Skeletal muscle satellite cell (primary cell): ENCODE data around the gene SCGB1D4. TPM values are rescaled to one million over a fixed set of nuclear protein-coding genes. Genes with fewer than 3 reads are reported as not detected.
A peak's percentile ranks its signal among the peaks of the same experiment; 100 is the strongest.
"Not testable (repeated sequence)": the region's sequence is repeated elsewhere in the genome, so short reads cannot be mapped to it uniquely, and the experiment has no call there.

ENCODE experiments used
- H3K27me3 ChIP-seq: 2 replicates; pipeline ENCODE4 v1.7.0; 2013; ENCODE audit warnings: low read length; ENCODE audit not compliant: control insufficient read depth, insufficient read depth
- H3K36me3 ChIP-seq: 2 replicates; pipeline ENCODE4 v1.7.0; 2013; ENCODE audit warnings: mild to moderate bottlenecking, control low read depth, low read length; ENCODE audit not compliant: insufficient read depth
- H3K4me1 ChIP-seq: 2 replicates; pipeline ENCODE4 v1.7.0; 2013; ENCODE audit warnings: low read length; ENCODE audit not compliant: control insufficient read depth, insufficient read depth
- H3K4me2 ChIP-seq: 2 replicates; pipeline ENCODE4 v1.7.0; 2013; ENCODE audit warnings: mild to moderate bottlenecking, low read length
- H3K4me3 ChIP-seq: 2 replicates; pipeline ENCODE4 v1.7.0; 2013; ENCODE audit warnings: low read length
- H3K9ac ChIP-seq: 2 replicates; pipeline ENCODE4 v1.7.0; 2013; ENCODE audit warnings: mild to moderate bottlenecking, low read depth, low read length, moderate library complexity
- H3K9me3 ChIP-seq: replicated peaks from 2 replicates; pipeline ENCODE4 v1.7.0; 2013; ENCODE audit warnings: mild to moderate bottlenecking, control low read depth, low read length
- total RNA-seq: library from RNA; depleted of rRNA; stranded (reverse); fragments of >200 nt; gene quantifications from 2 replicates; pipeline ENCODE4 v1.2.3, GENCODE V29; 2012; rRNA removed

SCGB1D4 gene, protein sequence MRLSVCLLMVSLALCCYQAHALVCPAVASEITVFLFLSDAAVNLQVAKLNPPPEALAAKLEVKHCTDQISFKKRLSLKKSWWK
- total RNA-seq, result not detected in 2 replicates

DNA sequence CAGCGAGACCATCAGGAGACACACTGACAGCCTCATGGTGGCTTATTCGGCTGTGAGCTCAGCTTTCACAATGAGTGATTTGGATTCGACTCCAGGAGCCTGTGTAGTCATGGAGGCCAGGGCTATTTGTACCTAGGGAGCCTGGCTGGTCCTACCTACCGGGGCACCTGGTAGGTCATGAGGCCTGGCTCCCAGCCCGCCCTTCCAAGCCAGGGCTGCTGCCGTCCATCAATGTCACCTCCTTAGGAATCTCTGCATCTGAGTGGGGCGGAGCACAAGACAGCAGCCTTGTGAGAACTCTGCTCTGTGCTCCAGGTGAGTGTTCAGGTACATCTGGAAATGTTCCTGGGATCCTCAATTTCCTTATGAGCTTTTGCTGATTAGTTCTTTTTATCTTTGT, at the start of gene SCGB1D4:
Gene SCGB1D4 (minus strand): TSS at position 101 of the 400 bp plus-strand sequence. CDS start 65 bp downstream, at position 36.
- Histone ChIP-seq H3K27me3 (peaks cover 40% of the 10 kb centered on the region), H3K36me3 (no peaks in the 10 kb centered on the region), H3K9ac (no peak within 1 kb of the TSS), H3K4me3 (no peak within 1 kb of the TSS), H3K4me1 (no peaks in the 10 kb centered on the region), H3K4me2 (no peak within 1 kb of the TSS), H3K9me3 (no peaks in the 10 kb centered on the region)

DNA sequence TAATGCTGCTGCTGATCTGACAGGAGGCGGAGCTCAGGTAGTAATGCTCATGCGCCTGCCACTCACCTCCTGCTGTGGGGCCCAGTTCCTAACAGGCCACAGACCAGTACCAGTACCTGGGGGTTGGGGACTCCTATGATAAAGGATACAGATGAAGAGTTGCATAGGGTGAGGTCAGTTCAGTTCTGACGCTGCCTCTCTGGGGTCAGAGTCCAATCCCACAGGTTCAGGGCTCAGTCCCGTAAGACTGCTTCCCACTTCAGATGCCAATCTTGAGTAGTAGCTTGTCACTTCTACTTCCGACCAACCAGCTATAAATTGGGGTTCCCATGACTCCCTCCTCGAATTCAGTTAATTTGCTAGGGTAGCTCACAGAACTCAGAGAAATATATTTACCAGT, 47.0 kb upstream of the SCGB1D4 start:
- Histone ChIP-seq H3K9me3 (no peaks in the 10 kb centered on the region), H3K27me3 (no peaks in the 10 kb centered on the region), H3K9ac (no peak overlapping the region), H3K4me3 (no peak overlapping the region), H3K36me3 (no peaks in the 10 kb centered on the region), H3K4me2 (no peak overlapping the region), H3K4me1 (no peaks in the 10 kb centered on the region)

DNA sequence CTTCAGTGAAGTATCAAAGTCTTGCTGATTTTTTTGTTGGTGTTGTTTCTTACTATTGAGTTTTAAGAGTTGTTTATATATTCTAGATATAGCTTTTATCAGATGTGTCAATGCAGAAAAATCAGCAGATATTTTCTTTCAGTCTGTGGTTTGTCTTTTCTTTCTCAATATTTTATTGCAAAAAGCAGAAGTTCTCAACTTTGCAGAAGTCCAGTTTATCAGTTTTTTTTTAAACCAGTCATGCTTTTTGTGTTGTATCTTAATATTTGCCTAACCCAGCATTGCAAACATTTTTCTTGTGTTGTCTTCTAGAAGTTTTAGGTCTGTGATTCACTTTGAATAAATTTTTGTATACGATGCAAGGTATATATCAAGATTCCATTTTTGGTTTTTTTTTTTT, 45.3 kb upstream of the SCGB1D4 start:
- no peak overlapping the region for H3K4me3 ChIP-seq
- no peaks in the 10 kb centered on the region for H3K4me1 ChIP-seq
- no peaks in the 10 kb centered on the region for H3K27me3 ChIP-seq
- no peaks in the 10 kb centered on the region for H3K36me3 ChIP-seq
- no peak overlapping the region for H3K4me2 ChIP-seq
- no peak overlapping the region for H3K9ac ChIP-seq
- H3K9me3 ChIP-seq, result no peaks in the 10 kb centered on the region

DNA sequence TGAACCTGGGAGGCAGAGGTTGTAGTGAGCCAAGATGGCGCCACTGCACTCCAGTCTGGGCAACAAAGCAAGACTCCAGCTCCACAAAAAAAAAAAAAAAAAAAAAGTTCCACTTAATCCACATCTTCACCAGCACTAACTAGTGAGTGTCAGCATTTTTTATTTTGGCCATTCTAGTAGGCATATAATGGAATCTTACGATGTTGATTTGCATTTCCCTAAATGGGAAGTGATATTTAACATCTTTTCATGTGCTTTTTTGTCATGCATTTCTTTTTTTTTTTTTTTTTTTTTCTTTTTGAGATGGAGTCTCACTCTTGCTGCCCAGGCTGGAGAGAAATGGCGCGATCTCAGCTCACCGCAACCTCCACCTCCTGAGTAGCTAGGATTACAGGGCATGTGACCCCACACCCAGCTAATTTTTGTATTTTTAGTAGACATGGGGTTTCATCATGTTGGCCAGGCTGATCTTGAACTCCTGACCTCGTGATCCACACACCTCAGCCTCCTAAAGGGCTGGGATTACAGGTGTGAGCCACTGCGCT, 44.8 kb upstream of the SCGB1D4 start:
- H3K36me3 ChIP-seq, H3K9me3 ChIP-seq, H3K27me3 ChIP-seq, H3K4me2 ChIP-seq, H3K4me1 ChIP-seq, H3K4me3 ChIP-seq, H3K9ac ChIP-seq: not testable (repeated sequence)

DNA sequence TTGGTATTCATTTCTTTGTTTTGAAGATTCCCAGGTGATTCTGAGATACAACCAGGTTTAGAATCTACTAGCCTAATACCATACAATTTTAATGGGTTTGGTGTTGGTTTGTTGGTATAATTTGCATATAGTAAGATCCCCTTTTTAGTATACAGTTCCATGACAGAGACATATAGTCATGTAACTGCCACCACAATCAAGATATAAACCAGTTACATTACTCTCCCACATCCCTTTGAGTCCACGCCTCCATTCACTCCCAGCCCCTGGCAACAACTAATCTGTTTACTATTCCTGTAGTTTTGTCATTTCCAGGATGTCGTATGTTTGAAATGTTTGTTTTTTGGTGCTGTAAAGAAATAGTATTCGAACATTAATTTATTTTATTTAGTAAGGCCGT, 42.7 kb upstream of the SCGB1D4 start:
- peaks cover 14% of the 10 kb centered on the region for H3K27me3 ChIP-seq
- H3K9me3 ChIP-seq, result no peaks in the 10 kb centered on the region
- no peaks in the 10 kb centered on the region for H3K36me3 ChIP-seq
- H3K9ac ChIP-seq, result no peak overlapping the region
- no peak overlapping the region for H3K4me2 ChIP-seq
- no peak overlapping the region for H3K4me3 ChIP-seq
- peaks cover 4% of the 10 kb centered on the region for H3K4me1 ChIP-seq

DNA sequence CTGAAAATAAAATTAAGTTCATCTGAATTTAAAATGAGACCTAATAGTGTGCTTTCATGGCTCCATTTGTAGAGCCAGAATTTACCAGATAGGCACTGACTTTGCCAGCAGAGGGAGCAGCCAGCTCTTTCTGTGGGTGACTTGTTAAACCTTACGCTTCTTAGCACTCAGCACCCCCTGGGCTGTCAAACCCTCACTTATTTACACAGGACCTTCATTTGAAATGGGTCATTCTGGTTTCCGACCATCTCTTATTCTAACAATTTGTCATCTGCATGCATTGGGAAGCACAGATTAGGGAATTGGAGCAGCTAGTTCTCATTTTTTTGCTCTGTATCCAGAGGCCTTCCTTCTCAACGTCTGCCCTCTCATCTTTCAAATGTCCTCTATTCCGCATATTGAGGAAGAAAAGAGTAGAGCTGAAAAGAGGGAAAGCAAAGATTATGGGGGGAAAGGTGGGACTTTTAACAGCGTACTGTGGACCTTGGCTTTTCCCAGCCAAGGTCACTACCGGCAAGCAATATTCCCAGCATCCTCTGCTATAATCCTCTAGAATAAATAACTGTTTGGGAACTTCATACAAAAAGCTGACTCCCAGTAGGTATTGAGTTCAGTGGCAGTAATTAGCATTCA, 41.5 kb upstream of the SCGB1D4 start:
- no peaks in the 10 kb centered on the region for H3K36me3 ChIP-seq
- no peak overlapping the region for H3K4me2 ChIP-seq
- no peak overlapping the region for H3K9ac ChIP-seq
- H3K4me1 ChIP-seq, result peaks cover 4% of the 10 kb centered on the region
- peaks cover 26% of the 10 kb centered on the region for H3K27me3 ChIP-seq
- no peak overlapping the region for H3K4me3 ChIP-seq
- no peaks in the 10 kb centered on the region for H3K9me3 ChIP-seq

DNA sequence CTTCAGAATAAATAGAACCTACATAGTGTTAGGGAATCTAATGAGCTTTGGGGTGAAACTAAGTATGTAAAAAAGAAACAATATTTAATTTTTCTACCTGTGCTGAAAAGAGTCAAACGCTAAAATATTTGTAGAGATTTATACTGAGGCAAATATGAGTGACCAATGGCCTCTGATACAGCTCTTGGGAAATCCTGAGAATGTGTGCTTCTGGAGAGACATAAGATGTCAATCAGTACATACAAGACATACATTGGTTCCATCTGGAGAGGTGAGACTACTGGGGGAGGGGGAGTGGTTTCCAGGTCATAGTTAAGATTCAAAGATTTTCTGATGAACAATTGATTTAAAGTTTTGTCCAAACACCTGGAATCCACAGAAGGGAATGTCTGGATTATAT, 39.3 kb upstream of the SCGB1D4 start:
- no peaks in the 10 kb centered on the region for H3K36me3 ChIP-seq
- H3K9me3 ChIP-seq, result no peaks in the 10 kb centered on the region
- peaks cover 36% of the 10 kb centered on the region for H3K27me3 ChIP-seq
- no peak overlapping the region for H3K9ac ChIP-seq
- no peak overlapping the region for H3K4me3 ChIP-seq
- peaks cover 4% of the 10 kb centered on the region for H3K4me1 ChIP-seq
- H3K4me2 ChIP-seq, result peak overlapping the region; percentile 90

DNA sequence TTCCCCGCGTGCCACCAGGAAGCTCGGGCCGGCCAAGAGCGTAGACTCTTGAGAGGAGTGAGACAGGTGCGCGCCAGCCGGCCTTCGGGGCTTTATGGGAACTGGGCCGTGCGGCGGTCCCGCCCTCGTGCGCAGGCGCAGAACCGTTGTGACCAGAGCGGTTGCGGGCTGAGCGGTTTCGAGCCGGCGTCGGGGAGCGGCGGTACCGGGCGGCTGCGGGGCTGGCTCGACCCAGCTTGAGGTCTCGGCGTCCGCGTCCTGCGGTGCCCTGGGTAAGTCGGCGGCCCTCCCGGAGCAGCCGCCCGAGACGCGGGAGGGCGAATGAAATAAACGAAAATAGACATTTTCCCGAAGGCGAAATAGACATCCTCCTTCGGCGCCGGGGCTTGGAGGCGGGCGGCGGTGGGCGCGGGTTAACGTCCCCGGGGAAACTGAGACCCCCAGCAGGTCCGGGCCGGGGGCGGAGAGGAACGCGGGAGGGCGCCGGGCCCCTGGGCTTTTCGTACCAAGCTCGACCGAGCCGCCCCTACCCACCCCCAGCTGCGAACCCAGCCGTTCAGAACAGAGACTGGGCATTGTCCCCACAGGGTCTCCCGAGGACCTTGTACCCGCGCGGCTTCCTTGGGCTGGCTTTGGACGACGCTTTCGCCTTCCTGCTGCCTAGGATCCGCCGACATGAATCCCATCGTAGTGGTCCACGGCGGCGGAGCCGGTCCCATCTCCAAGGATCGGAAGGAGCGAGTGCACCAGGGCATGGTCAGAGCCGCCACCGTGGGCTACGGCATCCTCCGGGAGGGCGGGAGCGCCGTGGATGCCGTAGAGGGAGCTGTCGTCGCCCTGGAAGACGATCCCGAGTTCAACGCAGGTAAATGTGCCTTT, 38.7 kb upstream of the SCGB1D4 start, which contains the start of gene ASRGL1:
Gene ASRGL1 (plus strand): TSS at position 146 of the 879 bp plus-strand sequence. CDS start 530 bp downstream, at position 676.
- Histone ChIP-seq H3K36me3 (no peaks in the 10 kb centered on the region), H3K27me3 (peaks cover 43% of the 10 kb centered on the region), H3K9ac (peak within 1 kb of the TSS; percentile 29), H3K9me3 (no peaks in the 10 kb centered on the region), H3K4me1 (peaks cover 4% of the 10 kb centered on the region), H3K4me3 (peak within 1 kb of the TSS; percentile 75), H3K4me2 (peak within 1 kb of the TSS; percentile 90)

DNA sequence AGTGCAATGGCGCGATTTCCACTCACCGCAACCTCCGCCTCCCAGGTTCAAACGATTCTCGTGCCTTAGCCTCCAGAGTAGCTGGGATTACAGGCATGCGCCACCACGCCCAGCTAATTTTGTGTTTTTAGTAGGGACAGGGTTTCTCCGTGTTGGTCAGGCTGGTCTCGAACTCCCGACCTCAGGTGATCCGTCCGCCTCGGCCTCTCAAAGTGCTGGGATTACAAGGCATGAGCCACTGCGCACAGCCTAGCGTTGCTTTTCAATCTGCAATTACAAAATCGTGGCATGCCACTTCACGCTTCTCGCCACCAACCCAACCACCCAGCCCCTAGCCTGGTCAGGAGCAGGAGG, 38.1 kb upstream of the SCGB1D4 start:
- H3K9ac ChIP-seq, H3K9me3 ChIP-seq, H3K4me1 ChIP-seq, H3K36me3 ChIP-seq: not testable (repeated sequence)
- Histone ChIP-seq H3K4me3 (peak overlapping the region; percentile 75), H3K4me2 (peak overlapping the region; percentile 90), H3K27me3 (peaks cover 43% of the 10 kb centered on the region)

DNA sequence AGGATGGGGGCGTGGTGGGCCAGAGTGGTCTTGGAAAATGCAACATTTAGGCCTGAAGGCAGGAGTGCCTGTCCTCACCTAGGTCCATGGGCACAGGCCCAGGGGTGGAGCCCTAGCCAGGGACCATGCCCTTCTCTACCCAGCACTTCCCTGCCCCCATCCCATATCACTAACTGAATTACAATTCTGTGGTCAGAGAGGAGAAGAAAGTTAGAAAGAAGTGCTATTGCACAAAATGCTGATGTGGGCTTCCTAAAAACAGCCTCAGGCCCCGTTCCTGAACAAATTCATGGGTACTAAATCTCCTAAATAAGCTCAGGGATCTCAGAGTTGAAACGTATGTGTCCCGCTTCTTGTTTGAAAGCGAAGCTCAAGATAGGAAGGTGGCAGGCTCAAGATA, 34.9 kb upstream of the SCGB1D4 start:
- no peaks in the 10 kb centered on the region for H3K9me3 ChIP-seq
- H3K36me3 ChIP-seq, result no peaks in the 10 kb centered on the region
- peaks cover 4% of the 10 kb centered on the region for H3K4me1 ChIP-seq
- no peak overlapping the region for H3K4me2 ChIP-seq
- no peak overlapping the region for H3K9ac ChIP-seq
- H3K27me3 ChIP-seq, result peaks cover 56% of the 10 kb centered on the region
- no peak overlapping the region for H3K4me3 ChIP-seq

DNA sequence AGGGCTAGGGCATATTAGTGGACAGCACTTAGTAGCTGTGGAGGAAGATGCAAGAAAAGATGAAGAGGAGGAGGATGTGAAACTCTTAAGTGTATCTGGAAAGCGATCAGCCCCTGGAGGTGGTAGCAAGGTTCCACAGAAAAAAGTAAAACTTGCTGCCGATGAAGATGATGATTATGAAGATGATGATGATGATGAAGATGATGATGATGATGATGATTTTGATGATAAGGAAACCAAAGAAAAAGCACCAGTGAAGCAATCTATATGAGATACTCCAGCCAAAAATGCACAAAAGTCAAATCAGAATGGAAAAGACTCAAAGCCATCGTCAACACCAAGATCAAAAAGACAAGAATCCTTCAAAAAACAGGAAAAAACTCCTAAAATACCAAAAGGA, 32.4 kb upstream of the SCGB1D4 start:
- H3K36me3 ChIP-seq, H3K9me3 ChIP-seq, H3K4me1 ChIP-seq, H3K9ac ChIP-seq, H3K4me2 ChIP-seq, H3K4me3 ChIP-seq: not testable (repeated sequence)
- peaks cover 39% of the 10 kb centered on the region for H3K27me3 ChIP-seq
